HG03378 (cell line): ENCODE measurements around the gene CRKL.
A peak's percentile ranks its signal among the peaks of the same experiment; 100 is the strongest.

Experiments
- ATAC-seq: cut with Tn5 transposase; IDR thresholded peaks from one replicate; pipeline ENCODE4 v1.9.1; 2021; ENCODE audit warnings: mild to moderate bottlenecking, moderate library complexity; ENCODE audit not compliant: unreplicated experiment

The CRKL gene

GRCh38 chr22:20979243-20979809, 62.1 kb downstream of the CRKL start:
- ATAC-seq, result no peak

DNA sequence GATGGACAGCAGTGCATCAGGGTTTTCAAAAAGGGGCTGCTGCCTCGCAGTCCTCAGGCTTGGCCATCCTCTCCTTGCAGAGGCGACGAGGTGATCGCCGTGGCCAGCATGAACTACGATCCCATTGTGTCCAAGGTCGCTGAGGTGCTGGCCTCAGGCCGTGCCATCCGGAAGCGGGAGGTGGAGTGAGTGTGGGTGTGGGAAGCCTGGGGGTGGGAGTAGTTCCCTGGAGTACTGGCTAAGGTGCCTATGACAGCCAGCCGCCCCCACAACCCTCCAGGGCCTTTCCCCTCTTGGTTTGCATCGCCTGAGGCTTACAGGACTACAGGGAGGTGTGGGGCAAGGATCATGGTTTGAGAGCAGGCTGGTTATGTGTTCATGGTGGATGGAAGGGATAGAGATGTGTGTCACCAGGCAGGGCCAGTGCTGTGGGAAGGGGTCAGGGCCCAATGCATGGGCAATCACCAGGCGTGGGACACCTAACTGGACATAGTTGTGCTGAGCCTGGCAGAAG, 62.8 kb downstream of the CRKL start:
- no peak for ATAC-seq

- no peak for ATAC-seq
These were observed 63.3 kb downstream of the CRKL start for GRCh38 chr22:20980523-20980922.

GRCh38 chr22:20980938-20981722, 63.9 kb downstream of the CRKL start:
- peak; percentile 3 for ATAC-seq

- peak; percentile 61 for ATAC-seq
These were observed 64.8 kb downstream of the CRKL start, which contains the start of gene LZTR1 for GRCh38 chr22:20981787-20982562. TSS of gene LZTR1 (plus strand) at chr22:20982297. CDS start at chr22:20982372, 75 bp downstream.

- ATAC-seq, result no peak
These were observed 65.3 kb downstream of the CRKL start for GRCh38 chr22:20982563-20982882.

- ATAC-seq, result no peak
These were observed 66.0 kb downstream of the CRKL start for GRCh38 chr22:20983081-20983771.

GRCh38 chr22:20985720-20986119, 68.5 kb downstream of the CRKL start:
- ATAC-seq, result no peak

DNA sequence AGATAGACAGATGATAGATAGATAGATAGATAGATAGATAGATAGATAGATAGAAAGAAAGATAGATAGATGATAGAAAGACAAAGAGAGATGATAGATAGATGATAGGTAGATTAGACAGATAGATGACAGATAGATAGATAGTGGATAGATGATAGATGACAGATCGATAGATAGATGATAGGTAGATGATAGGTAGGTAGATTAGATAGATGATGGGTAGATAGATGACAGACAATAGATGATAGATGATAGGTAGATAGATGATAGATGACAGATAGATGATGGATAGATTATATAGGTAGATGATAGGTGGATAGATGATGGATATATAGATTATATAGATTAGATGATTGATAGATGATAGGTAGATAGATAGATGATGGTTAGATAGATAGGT, 69.2 kb downstream of the CRKL start:
- no peak for ATAC-seq

DNA sequence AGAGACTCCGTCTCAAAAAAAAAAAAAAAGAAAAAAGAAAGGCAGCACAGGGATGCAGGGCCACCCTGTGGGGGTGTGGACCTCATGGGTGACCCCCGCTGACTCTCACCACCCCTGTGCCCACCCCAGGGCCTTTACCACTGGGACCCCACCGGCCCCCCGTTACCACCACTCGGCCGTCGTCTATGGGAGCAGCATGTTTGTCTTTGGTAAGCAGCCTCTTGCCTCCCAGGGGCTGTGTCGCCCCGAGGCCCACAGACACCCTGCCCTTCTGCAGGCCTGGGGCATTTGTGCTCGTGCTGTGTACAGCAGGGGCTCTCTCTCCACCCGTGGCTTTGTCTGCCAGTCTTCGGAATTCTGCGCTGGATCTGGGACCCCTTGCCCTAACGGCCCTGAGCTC, 70.2 kb downstream of the CRKL start:
- ATAC-seq, result no peak

- ATAC-seq, result no peak
These were observed 71.5 kb downstream of the CRKL start for GRCh38 chr22:20988573-20989322.

GRCh38 chr22:20989323-20990138, 72.3 kb downstream of the CRKL start:
- no peak for ATAC-seq

- no peak for ATAC-seq
These were observed 73.3 kb downstream of the CRKL start for GRCh38 chr22:20990184-20991180.

- no peak for ATAC-seq
These were observed 74.2 kb downstream of the CRKL start for GRCh38 chr22:20991252-20992055.

GRCh38 chr22:20992056-20992442, 74.8 kb downstream of the CRKL start:
- no peak for ATAC-seq

DNA sequence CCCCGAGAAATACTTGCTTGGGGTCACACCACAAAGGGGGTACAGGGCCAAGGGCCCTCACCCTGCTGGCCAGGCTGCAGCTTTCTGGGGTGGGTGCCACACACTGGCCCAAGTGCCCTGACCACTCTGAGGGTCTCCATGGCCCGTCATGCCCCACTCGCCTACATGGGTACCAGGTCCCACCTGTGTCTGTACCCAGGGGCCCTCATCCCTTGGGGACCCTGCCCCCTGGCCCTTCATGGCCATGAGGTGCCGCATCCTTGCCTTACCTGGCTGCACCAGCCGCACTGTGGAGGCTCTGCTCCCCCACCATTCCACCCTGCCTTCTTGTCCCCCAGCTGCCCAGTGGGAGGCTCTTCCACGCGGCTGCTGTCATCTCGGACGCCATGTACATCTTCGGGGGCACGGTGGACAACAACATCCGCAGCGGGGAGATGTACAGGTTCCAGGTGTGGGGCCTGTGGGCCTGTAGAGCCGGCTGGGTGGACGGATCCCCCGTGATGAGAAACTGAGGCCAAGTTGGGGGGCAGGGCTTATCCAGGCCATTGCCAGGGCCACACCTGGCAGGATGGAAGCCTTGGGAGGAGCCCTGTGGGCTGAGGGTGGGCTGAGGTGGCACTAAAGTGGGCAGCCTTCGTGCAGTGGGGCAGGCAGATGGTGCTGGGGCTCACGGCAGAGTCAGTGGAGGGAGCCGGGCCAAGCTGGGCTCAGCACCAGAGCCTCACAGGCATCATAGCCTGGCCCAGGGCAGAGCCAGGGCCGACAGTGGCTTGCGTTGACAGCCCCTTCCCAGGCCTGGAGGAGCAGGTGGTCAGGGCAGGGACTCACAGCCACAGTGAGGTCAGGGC, 75.5 kb downstream of the CRKL start:
- no peak for ATAC-seq
